GM12878 (cell line): ENCODE measurements around the gene MARCHF2. TPM values are rescaled to one million over a fixed set of nuclear protein-coding genes. Genes with fewer than 3 reads are reported as not detected.

Experiments used
- ATAC-seq: fragments of 200-7000 bp; cut with Tn5 transposase; 3 replicates; pipeline ENCODE4 v1.9.1; 2020; ENCODE audit warnings: mild to moderate bottlenecking, moderate library complexity
- BruUV-seq: library from RNA; stranded (reverse); fragments of 400-500 nt; replicated peaks from 2 replicates; lab custom pipeline; 2021; lab: Mats Ljungman, UMichigan
- CTCF ChIA-PET: fragments of 300-600 bp; sonication (Branson Sonifier 250); formaldehyde crosslinking; extraction: SDS; loops from one replicate; lab custom pipeline; 2021; ENCODE audit warnings: inconsistent platforms; lab: Yijun Ruan, JAX
- POLR2A ChIA-PET: fragments of 350-600 bp; formaldehyde crosslinking; extraction: SDS; loops from one replicate; lab custom pipeline; 2021; ENCODE audit warnings: inconsistent platforms; lab: Charles Lee
- RAD21 ChIA-PET: fragments of 300-600 bp; sonication (Branson Sonifier 250); formaldehyde crosslinking; loops from one replicate; lab custom pipeline; 2023; ENCODE audit warnings: antibody characterized with exemption; ENCODE audit not compliant: unreplicated experiment; lab: Charles Lee
- SMC1A ChIA-PET: fragments of 300-600 bp; sonication (Branson Sonifier 250); formaldehyde crosslinking; loops from one replicate; lab custom pipeline; 2023; ENCODE audit not compliant: unreplicated experiment, uncharacterized antibody; lab: Charles Lee
- DNase-seq: peaks from one replicate; pipeline ENCODE4 v3.0.0-alpha.2; 2011; ENCODE audit warnings: low read depth, low spot score
- FAIRE-seq: peaks from 3 replicates; lab custom pipeline; 2011; peaks lifted over from hg19 to GRCh38; lab: Jason Lieb, UNC
- H2AFZ ChIP-seq: 2 replicates; pipeline ENCODE4 v1.6.0; 2011; ENCODE audit warnings: low read depth, low read length, control low read depth; ENCODE audit not compliant: control insufficient read depth
- H3K27ac ChIP-seq: 2 replicates; pipeline ENCODE4 v1.5.1; 2011; ENCODE audit warnings: control low read depth; ENCODE audit not compliant: control insufficient read depth, insufficient read depth
- H3K27me3 ChIP-seq, 2 experiments: replicated peaks in 1 of 2; 2 replicates each; pipeline versions ENCODE4 v1.6.0 to v1.6.1; 2011; ENCODE audit warnings: low read length in 1 of 2; ENCODE audit not compliant: control insufficient read depth in 2 of 2, insufficient read depth in 2 of 2
- H3K36me3 ChIP-seq, 2 experiments: 2 replicates each; pipeline ENCODE4 v1.5.1; 2011; ENCODE audit warnings: low read length in 1 of 2; ENCODE audit not compliant: control insufficient read depth in 2 of 2, insufficient read depth in 2 of 2
- H3K4me1 ChIP-seq: 2 replicates; pipeline ENCODE4 v1.6.1; 2011; ENCODE audit warnings: mild to moderate bottlenecking, low read length, moderate library complexity, mixed read lengths; ENCODE audit not compliant: control insufficient read depth, insufficient read depth
- H3K4me2 ChIP-seq: 2 replicates; pipeline ENCODE4 v1.6.0; 2011; ENCODE audit warnings: control low read depth; ENCODE audit not compliant: control insufficient read depth, insufficient read depth
- H3K4me3 ChIP-seq: fragments of 200-600 bp; sonication (generic); 2 replicates; pipeline ENCODE4 v1.5.1; 2016
- H3K79me2 ChIP-seq: 2 replicates; pipeline ENCODE4 v1.6.0; 2011; ENCODE audit warnings: low read length; ENCODE audit not compliant: control insufficient read depth, insufficient read depth
- H3K9ac ChIP-seq: 2 replicates; pipeline ENCODE4 v1.8.0; 2011; ENCODE audit warnings: low read length, control low read depth, mixed read lengths; ENCODE audit not compliant: control insufficient read depth, insufficient read depth
- H3K9me3 ChIP-seq: replicated peaks from 3 replicates; pipeline ENCODE4 v1.5.1; 2011; ENCODE audit warnings: mild to moderate bottlenecking, low read length; ENCODE audit not compliant: control insufficient read depth, insufficient read depth
- H4K20me1 ChIP-seq: 2 replicates; pipeline ENCODE4 v1.6.0; 2011; ENCODE audit not compliant: control insufficient read depth, insufficient read depth
- ATF3 ChIP-seq: IDR thresholded peaks from 2 replicates; pipeline ENCODE4 v1.6.1; 2011; ENCODE audit warnings: low read depth, mild to moderate bottlenecking, low read length, moderate library complexity, borderline replicate concordance; ENCODE audit errors: extremely low read depth
- BCLAF1 ChIP-seq: fragments of 450-650 bp; IDR thresholded peaks from 2 replicates; pipeline ENCODE4 v1.6.1; 2017; ENCODE audit warnings: antibody characterized with exemption, mild to moderate bottlenecking, moderate library complexity
- BRCA1 ChIP-seq: IDR thresholded peaks from 2 replicates; pipeline ENCODE4 v1.6.1; 2011; ENCODE audit warnings: low read depth, low read length, improper control_type of control experiment
- KAT2A ChIP-seq: conservative IDR thresholded peaks from 2 replicates; pipeline ENCODE4 v1.6.1; 2011; ENCODE audit warnings: low read depth, low read length; ENCODE audit not compliant: control insufficient read depth
- PML ChIP-seq: IDR thresholded peaks from 2 replicates; pipeline ENCODE4 v1.6.1; 2012; ENCODE audit warnings: low read length, inconsistent platforms
- RELA ChIP-seq: fragments of 450-650 bp; IDR thresholded peaks from 2 replicates; pipeline ENCODE4 v1.8.0; 2014; ENCODE audit warnings: borderline replicate concordance; ENCODE audit not compliant: partially characterized antibody
- SIX5 ChIP-seq: IDR thresholded peaks from 2 replicates; pipeline ENCODE4 v1.6.1; 2011; ENCODE audit warnings: mild to moderate bottlenecking, low read depth, low read length, moderate library complexity; ENCODE audit not compliant: severe bottlenecking
- SUZ12 ChIP-seq: fragments of 200-600 bp; sonication (generic); IDR thresholded peaks from one replicate; pipeline ENCODE4 v1.6.1; 2018; ENCODE audit warnings: antibody characterized with exemption, mild to moderate bottlenecking; ENCODE audit not compliant: unreplicated experiment
- TCF7 ChIP-seq: IDR thresholded peaks from 2 replicates; pipeline ENCODE4 v1.6.1; 2014; ENCODE audit warnings: antibody characterized with exemption, borderline replicate concordance
- ZBED1 ChIP-seq: IDR thresholded peaks from 2 replicates; pipeline ENCODE4 v1.6.1; 2016; ENCODE audit warnings: borderline replicate concordance
- whole genome bisulfite sequencing: methylation state at CpG from one replicate; pipeline ENCODE4 v1.1.6; 2016; ENCODE audit warnings: low lambda C conversion rate; ENCODE audit not compliant: insufficient replicate concordance, insufficient coverage; ENCODE audit errors: missing lambda C conversion rate; 5-methylcytosine and 5-hydroxymethylcytosine counted together
- in situ Hi-C: fragments of 300-500 bp; cut with MboI; formaldehyde crosslinking; loops from 9 replicates; pipeline ENCODE4 v1.14.3; 2018; ENCODE audit warnings: mixed read lengths
- intact Hi-C: fragments of 100-400 bp; cut with micrococcal nuclease; formaldehyde crosslinking; loops from one replicate; pipeline ENCODE4 v1.14.2; 2022; ENCODE audit not compliant: unreplicated experiment
- polyA plus RNA-seq, 11 experiments: library from polyadenylated mRNA; depleted of rRNA in 4 of 11; unstranded in 6 of 11; stranded (reverse) in 5 of 11; fragments of >200 nt; fragmentation: Nextera tagmentation in 4 of 11; fragmentation: Illumina TruSeq in 1 of 11; extraction: Ambion mirVana in 4 of 11; extraction: Trizol in 1 of 11; gene quantifications; 1 replicate in 1 of 11; 2 replicates in 10 of 11; pipeline versions ENCODE4 v1.2.1 to v1.2.3, GENCODE V29; 2011 to 2016; ENCODE audit warnings: inconsistent platforms in 2 of 11, missing spikeins in 2 of 11, low read depth in 1 of 11
- total RNA-seq, 4 experiments: library from RNA; depleted of rRNA in 3 of 4; stranded (reverse); fragments of >200 nt in 3 of 4; fragmentation: Illumina TruSeq in 1 of 4; extraction: Trizol in 1 of 4; gene quantifications; 2 replicates each; pipeline versions ENCODE4 v1.2.1 to v1.2.3, GENCODE V29; 2013 to 2021

MARCHF2 gene
- total and polyA plus RNA-seq, 10 of the 15 experiments (the other 5 are each of a cell fraction or from before 2014, with no cell fraction given), result 1.6 to 30.3 (median 10.8) TPM

- CTCF ChIA-PET, result interaction anchor here (0.6 to 2.3 kb wide), 2 partner anchors 76 to 88 kb away, joined by 3 to 5 read pairs; no protein-coding TSS in a partner anchor
- in situ Hi-C loops, result loop anchor here (5.0 kb wide), 1 partner anchor 161 kb away; the partner anchor contains the start of gene MYO1F
- TF ChIP-seq SIX5 (no peak), BCLAF1 (no peak), ATF3 (no peak), KAT2A (no peak), PML (no peak), ZBED1 (no peak), SUZ12 (no peak), TCF7 (no peak), BRCA1 (no peak), RELA (no peak)
These were observed 3.7 kb downstream of the MARCHF2 start for GRCh38 chr19:8416796-8417195.

More at GRCh38 chr19:8416796-8417195, 3.7 kb downstream of the MARCHF2 start:
- DNase-seq, result no peak
- ChIA-PET POLR2A (interaction anchor here (0.6 to 1.3 kb wide), 3 partner anchors 33 to 213 kb away, joined by 3 to 5 read pairs (median 4); no protein-coding TSS in a partner anchor), SMC1A (no interaction called here), RAD21 (interaction anchor here (0.7 kb wide), 1 partner anchor 89 kb away, joined by 3 read pairs; no protein-coding TSS in a partner anchor)
- no peaks in the 10 kb centered on the region for H4K20me1 ChIP-seq
- H3K9me3 ChIP-seq, result no peaks in the 10 kb centered on the region
- H3K4me3 ChIP-seq, result no peak overlapping the region
- ATAC-seq, result no peak
- no peak overlapping the region for H3K4me2 ChIP-seq
- no peak overlapping the region for H3K27ac ChIP-seq
- no peak overlapping the region for H3K9ac ChIP-seq
- intact Hi-C loops, result no loop called here
- FAIRE-seq, result no peak
- BruUV-seq, result no TSS peak
- H3K4me1 ChIP-seq, result peaks cover 4% of the 10 kb centered on the region; the same call in 1 of the 2 replicates
- no peaks in the 10 kb centered on the region for H3K27me3 ChIP-seq
- no peaks in the 10 kb centered on the region for H3K36me3 ChIP-seq
- H3K79me2 ChIP-seq, result no peaks in the 10 kb centered on the region
- 73% methylated on average over 4 of the region's 4 CpGs for WGBS
- no peak overlapping the region for H2AFZ ChIP-seq
